Activated CD4-positive, alpha-beta T cell treated with anti-CD3 and anti-CD28 coated beads, Interleukin-2, amount 50 U/mL, for 48 hours (primary cell): ENCODE measurements around the gene ZCCHC24.
"Not testable (repeated sequence)": the region's sequence is repeated elsewhere in the genome, so short reads cannot be mapped to it uniquely, and the experiment has no call there.

Experiments
- DNase-seq, 2 experiments: peaks; one replicate each; pipeline ENCODE4 v3.0.0-alpha.2; 2020

Gene ZCCHC24

GRCh38 chr10:79340646-79341244 is 104.7 kb downstream of the ZCCHC24 start:
- no peak for DNase-seq

GRCh38 chr10:79339266-79339665 is 106.2 kb downstream of the ZCCHC24 start:
- DNase-seq: no peak

- DNase-seq: not testable (repeated sequence)
Observed at GRCh38 chr10:79337783-79338469, 107.5 kb downstream of the ZCCHC24 start.

- no peak for DNase-seq
Observed at GRCh38 chr10:79336739-79337138, 108.7 kb downstream of the ZCCHC24 start.

GRCh38 chr10:79336276-79336675 is 109.1 kb downstream of the ZCCHC24 start:
- no peak for DNase-seq

- DNase-seq: no peak
Observed at GRCh38 chr10:79335470-79336235, 109.8 kb downstream of the ZCCHC24 start.

- no peak for DNase-seq
Observed at GRCh38 chr10:79335094-79335469, 110.3 kb downstream of the ZCCHC24 start.

- DNase-seq: no peak
Observed at GRCh38 chr10:79334573-79334972, 110.9 kb downstream of the ZCCHC24 start.

GRCh38 chr10:79333513-79333912 is 111.9 kb downstream of the ZCCHC24 start:
- no peak for DNase-seq

- DNase-seq: not testable (repeated sequence)
Observed at GRCh38 chr10:79332610-79333315, 112.7 kb downstream of the ZCCHC24 start.
